ENCODE results near the gene OPRD1.

Gene OPRD1

GRCh38 chr1:28878796-28879195, 66.8 kb downstream of the OPRD1 start:
- in situ Hi-C loops (cut with MboI; ENCODE audit: low sequenced_read_pairs): loop anchor here (25.0 kb wide), 1 partner anchor 309 kb away; the partner anchor contains the start of gene SRSF4

- in situ Hi-C loops (cut with MboI; ENCODE audit: low sequenced_read_pairs): loop anchor here (25.0 kb wide), 1 partner anchor 305 kb away; the partner anchor contains the start of gene SRSF4
Measured at GRCh38 chr1:28882009-28882628, 70.1 kb downstream of the OPRD1 start.

GRCh38 chr1:28883242-28883616, 71.3 kb downstream of the OPRD1 start:
- in situ Hi-C loops (cut with MboI; ENCODE audit: low sequenced_read_pairs): loop anchor here (25.0 kb wide), 1 partner anchor 304 kb away; the partner anchor contains the start of gene SRSF4

GRCh38 chr1:28885472-28885877, 73.5 kb downstream of the OPRD1 start:
- in situ Hi-C loops (cut with MboI; ENCODE audit: low sequenced_read_pairs): loop anchor here (25.0 kb wide), 1 partner anchor 302 kb away; the partner anchor contains the start of gene SRSF4

GRCh38 chr1:28885977-28886730, 74.2 kb downstream of the OPRD1 start:
- in situ Hi-C loops (cut with MboI; ENCODE audit: low sequenced_read_pairs): loop anchor here (25.0 kb wide), 1 partner anchor 301 kb away; the partner anchor contains the start of gene SRSF4

- in situ Hi-C loops (cut with MboI; ENCODE audit: low sequenced_read_pairs): loop anchor here (25.0 kb wide), 1 partner anchor 300 kb away; the partner anchor contains the start of gene SRSF4
Measured at GRCh38 chr1:28886731-28887418, 74.9 kb downstream of the OPRD1 start.

GRCh38 chr1:28887419-28887834, 75.5 kb downstream of the OPRD1 start:
- in situ Hi-C loops (cut with MboI; ENCODE audit: low sequenced_read_pairs): loop anchor here (25.0 kb wide), 1 partner anchor 300 kb away; the partner anchor contains the start of gene SRSF4

GRCh38 chr1:28887835-28888682, 76.1 kb downstream of the OPRD1 start:
- in situ Hi-C loops (cut with MboI; ENCODE audit: low sequenced_read_pairs): loop anchor here (25.0 kb wide), 1 partner anchor 299 kb away; the partner anchor contains the start of gene SRSF4

- in situ Hi-C loops (cut with MboI; ENCODE audit: low sequenced_read_pairs): loop anchor here (25.0 kb wide), 1 partner anchor 298 kb away; the partner anchor contains the start of gene SRSF4
Measured at GRCh38 chr1:28888915-28889314, 76.9 kb downstream of the OPRD1 start.

GRCh38 chr1:28889357-28889756, 77.4 kb downstream of the OPRD1 start:
- in situ Hi-C loops (cut with MboI; ENCODE audit: low sequenced_read_pairs): loop anchor here (25.0 kb wide), 1 partner anchor 298 kb away; the partner anchor contains the start of gene SRSF4

GRCh38 chr1:28890435-28890834, 78.5 kb downstream of the OPRD1 start:
- in situ Hi-C loops (cut with MboI; ENCODE audit: low sequenced_read_pairs): loop anchor here (25.0 kb wide), 1 partner anchor 297 kb away; the partner anchor contains the start of gene SRSF4

GRCh38 chr1:28890836-28891235, 78.9 kb downstream of the OPRD1 start:
- in situ Hi-C loops (cut with MboI; ENCODE audit: low sequenced_read_pairs): loop anchor here (25.0 kb wide), 1 partner anchor 296 kb away; the partner anchor contains the start of gene SRSF4

GRCh38 chr1:28891256-28891655, 79.3 kb downstream of the OPRD1 start:
- in situ Hi-C loops (cut with MboI; ENCODE audit: low sequenced_read_pairs): loop anchor here (25.0 kb wide), 1 partner anchor 296 kb away; the partner anchor contains the start of gene SRSF4

GRCh38 chr1:28893403-28894102, 81.6 kb downstream of the OPRD1 start:
- in situ Hi-C loops (cut with MboI; ENCODE audit: low sequenced_read_pairs): loop anchor here (25.0 kb wide), 1 partner anchor 294 kb away; the partner anchor contains the start of gene SRSF4

- in situ Hi-C loops (cut with MboI; ENCODE audit: low sequenced_read_pairs): loop anchor here (25.0 kb wide), 1 partner anchor 293 kb away; the partner anchor contains the start of gene SRSF4
Measured at GRCh38 chr1:28894785-28895184, 82.8 kb downstream of the OPRD1 start.

GRCh38 chr1:28895896-28896608, 84.1 kb downstream of the OPRD1 start:
- in situ Hi-C loops (cut with MboI; ENCODE audit: low sequenced_read_pairs): loop anchor here (25.0 kb wide), 1 partner anchor 291 kb away; the partner anchor contains the start of gene SRSF4

- in situ Hi-C loops (cut with MboI; ENCODE audit: low sequenced_read_pairs): loop anchor here (25.0 kb wide), 1 partner anchor 291 kb away; the partner anchor contains the start of gene SRSF4
Measured at GRCh38 chr1:28896609-28896986, 84.6 kb downstream of the OPRD1 start.

GRCh38 chr1:28897789-28898188, 85.8 kb downstream of the OPRD1 start:
- in situ Hi-C loops (cut with MboI; ENCODE audit: low sequenced_read_pairs): loop anchor here (25.0 kb wide), 1 partner anchor 290 kb away; the partner anchor contains the start of gene SRSF4

Measured in hTERT RPE-1 (cell line).